22Rv1 (cell line): ENCODE data around the gene MEG3.

Experiments
- H3K27ac ChIP-seq: fragments of 450-650 bp; 2 replicates; pipeline ENCODE4 v1.5.1; 2017
- CTCF ChIP-seq: fragments of 450-650 bp; IDR thresholded peaks from 2 replicates; pipeline ENCODE4 v1.5.1; 2017; ENCODE audit warnings: mild to moderate bottlenecking
- ZFX ChIP-seq: fragments of 450-650 bp; IDR thresholded peaks from 2 replicates; pipeline ENCODE4 v1.6.1; 2017; ENCODE audit warnings: antibody characterized with exemption, borderline replicate concordance

MEG3 gene

GRCh38 chr14:100898935-100899883, 73.3 kb downstream of the MEG3 start:
- TF ChIP-seq CTCF (no peak), ZFX (no peak)
- no peak overlapping the region for H3K27ac ChIP-seq

- no peak overlapping the region for H3K27ac ChIP-seq
- TF ChIP-seq ZFX (no peak), CTCF (no peak)
Measured at GRCh38 chr14:100899884-100900771, 74.2 kb downstream of the MEG3 start.

- TF ChIP-seq ZFX: no peak
- TF ChIP-seq CTCF: peak; percentile 59
- no peak overlapping the region for H3K27ac ChIP-seq
Measured at GRCh38 chr14:100900837-100901390, 75.0 kb downstream of the MEG3 start.

- no peak overlapping the region for H3K27ac ChIP-seq
- no peak for TF ChIP-seq CTCF
- TF ChIP-seq ZFX: no peak
Measured at GRCh38 chr14:100901391-100902183, 75.7 kb downstream of the MEG3 start.

DNA sequence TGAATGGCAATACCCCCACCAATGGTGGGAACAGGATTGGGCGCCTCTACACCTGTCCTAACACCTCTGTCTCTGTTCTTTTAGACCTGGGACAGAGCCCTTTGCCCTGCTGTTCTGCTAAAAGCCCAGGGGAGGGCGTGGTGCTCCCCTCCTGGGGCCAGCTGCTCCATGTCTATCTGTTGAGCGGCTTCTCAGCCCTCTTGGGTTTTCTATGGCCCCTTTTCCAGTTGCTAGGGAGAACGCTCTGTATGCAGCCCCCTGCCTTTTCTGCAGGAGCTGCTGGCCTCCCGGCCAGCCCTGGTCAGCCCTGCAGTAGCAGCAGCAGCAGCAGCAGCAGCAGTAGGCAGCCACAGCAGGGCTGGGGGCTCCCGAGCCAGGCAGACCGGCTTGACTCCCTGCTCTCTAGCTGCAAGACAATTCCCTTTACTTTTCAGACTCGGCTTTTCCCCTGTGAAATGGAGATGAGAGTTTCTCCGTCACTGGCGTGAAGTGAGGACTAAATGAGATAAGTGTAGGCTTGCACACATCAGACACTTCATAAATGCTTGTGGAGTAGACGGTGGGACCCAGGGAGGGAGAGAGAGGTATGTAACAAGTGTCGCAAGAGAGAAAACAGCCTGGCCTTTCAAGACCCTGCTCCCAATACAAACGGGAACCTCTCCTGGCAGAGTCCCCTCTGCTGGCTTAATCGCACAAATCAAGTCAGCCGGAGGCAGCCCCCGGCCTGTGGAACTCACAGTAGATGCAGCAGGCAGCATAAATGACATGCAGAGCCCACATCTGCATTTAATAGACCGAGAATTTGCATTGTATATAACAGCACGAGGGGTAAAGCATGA, 76.6 kb downstream of the MEG3 start:
- no peak overlapping the region for H3K27ac ChIP-seq
- TF ChIP-seq CTCF (peak; percentile 28), ZFX (no peak)

DNA sequence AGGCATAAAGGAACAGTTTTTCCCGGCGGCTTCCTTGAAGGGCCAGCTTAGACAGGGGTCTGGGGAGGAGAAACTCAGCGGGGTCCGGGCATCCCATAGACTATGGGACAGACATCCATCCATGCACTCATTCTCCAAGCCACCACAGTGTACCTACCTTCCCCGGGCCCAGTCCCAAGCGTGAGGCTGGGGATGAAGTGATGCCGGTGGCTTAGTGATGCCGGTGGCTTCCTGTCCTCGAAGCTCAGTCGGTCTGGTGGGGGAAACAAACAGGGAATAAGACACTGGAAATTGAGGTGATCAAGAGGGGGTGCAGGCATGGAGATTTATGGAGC, 77.2 kb downstream of the MEG3 start:
- no peak for TF ChIP-seq ZFX
- TF ChIP-seq CTCF: no peak
- no peak overlapping the region for H3K27ac ChIP-seq
